K562 (cell line): ENCODE data around the gene RCSD1. TPM values are rescaled to one million over a fixed set of nuclear protein-coding genes. Genes with fewer than 3 reads are reported as not detected.

Experiments
- ARID3A ChIP-seq: IDR thresholded peaks from 2 replicates; pipeline ENCODE4 v1.6.1; 2012; ENCODE audit warnings: low read depth, low read length, improper control_type of control experiment, borderline replicate concordance
- DDX20 ChIP-seq: fragments of 450-650 bp; IDR thresholded peaks from 2 replicates; pipeline ENCODE4 v1.6.1; 2016; ENCODE audit warnings: missing genetic modification characterization, low read depth, mild to moderate bottlenecking, missing compliant biosample characterization, moderate library complexity
- MIER1 ChIP-seq: fragments of 450-650 bp; IDR thresholded peaks from 2 replicates; pipeline ENCODE4 v1.6.1; 2016; ENCODE audit warnings: antibody characterized with exemption, mild to moderate bottlenecking, low read depth
- THRB ChIP-seq: fragments of 450-650 bp; formaldehyde crosslinking; conservative IDR thresholded peaks from 2 replicates; pipeline ENCODE4 v1.4.0; 2022; ENCODE audit warnings: mild to moderate bottlenecking, missing genetic modification characterization
- ZNF263 ChIP-seq: sonication (generic); formaldehyde crosslinking; IDR thresholded peaks from 2 replicates; pipeline ENCODE4 v1.8.0; 2022; ENCODE audit warnings: mild to moderate bottlenecking, missing genetic modification reagents, borderline replicate concordance
- ZNF407 ChIP-seq: fragments of 450-650 bp; IDR thresholded peaks from 2 replicates; pipeline ENCODE4 v1.6.1; 2016; ENCODE audit warnings: low read depth
- ZNF644 ChIP-seq: fragments of 200-800 bp; sonication (Bioruptor generic); IDR thresholded peaks from 2 replicates; pipeline ENCODE4 v1.6.1; 2016; ENCODE audit warnings: low read depth, missing genetic modification characterization, missing compliant biosample characterization
- ZNF740 ChIP-seq, 3 experiments: fragments of 200-800 bp in 1 of 3; sonication (Bioruptor generic) in 1 of 3; sonication (generic) in 1 of 3; formaldehyde crosslinking in 1 of 3; IDR thresholded peaks; 2 replicates each; pipeline versions ENCODE4 v1.6.1 to v1.8.0; 2016 to 2022; ENCODE audit warnings: mild to moderate bottlenecking in 2 of 3, missing compliant biosample characterization in 2 of 3, missing genetic modification characterization in 2 of 3, missing genetic modification reagents in 1 of 3
- polyA plus RNA-seq, 8 experiments: library from polyadenylated mRNA; depleted of rRNA in 4 of 8; stranded (reverse) in 5 of 8; unstranded in 3 of 8; fragments of >200 nt; fragmentation: Nextera tagmentation in 2 of 8; fragmentation: Illumina TruSeq in 1 of 8; extraction: Ambion mirVana in 2 of 8; extraction: Trizol in 1 of 8; gene quantifications; 2 replicates each; pipeline versions ENCODE4 v1.2.1 to v1.2.3, GENCODE V29; 2011 to 2014; ENCODE audit warnings: inconsistent platforms in 1 of 8, missing spikeins in 1 of 8
- total RNA-seq, 7 experiments: library from RNA; depleted of rRNA in 6 of 7; stranded (reverse); fragments of >200 nt in 6 of 7; fragmentation: Illumina TruSeq in 2 of 7; extraction: Trizol in 2 of 7; gene quantifications; 2 replicates each; pipeline versions ENCODE4 v1.2.1 to v1.2.3, GENCODE V29; 2011 to 2021; ENCODE audit warnings: low replicate concordance in 1 of 7

The RCSD1 gene
- total and polyA plus RNA-seq, 9 of the 15 experiments (the other 6 are each of a cell fraction or from before 2014, with no cell fraction given) = 7.8 to 69.8 (median 45.3) TPM

GRCh38 chr1:167628741-167629515 lies 1.1 kb upstream of the RCSD1 start (continued):
- TF ChIP-seq ZNF740 (CRISPR knock-in tag; IDR thresholded peaks at IDR 0.05) (no peak), ZNF740 (tag; IDR thresholded peaks at IDR 0.05) (peak in 1 of 2 experiments; percentile 77; a peak in 1 of 4 replicates), DDX20 (tag) (0 out of 2 replicates have a peak, but pooled peaks have one; percentile 49), ZNF644 (0 out of 2 replicates have a peak, but pooled peaks have one; percentile 1), THRB (CRISPR knock-in tag) (0 out of 2 replicates have a peak, but pooled peaks have one; percentile 3), ZNF407 (no peak), ZNF263 (CRISPR knock-in tag) (peak; percentile 8; the same call in 1 of the 2 replicates), MIER1 (no peak), ARID3A (no peak)
